Medulla oblongata (tissue), 1 donor: ENCODE measurements around the gene CFAP74.
A peak's percentile ranks its signal among the peaks of the same experiment; 100 is the strongest.

Source experiments
- DNase-seq: peaks from one replicate; pipeline ENCODE4 v3.0.0-alpha.2; 2015; ENCODE audit errors: extremely low spot score

Gene CFAP74

DNA sequence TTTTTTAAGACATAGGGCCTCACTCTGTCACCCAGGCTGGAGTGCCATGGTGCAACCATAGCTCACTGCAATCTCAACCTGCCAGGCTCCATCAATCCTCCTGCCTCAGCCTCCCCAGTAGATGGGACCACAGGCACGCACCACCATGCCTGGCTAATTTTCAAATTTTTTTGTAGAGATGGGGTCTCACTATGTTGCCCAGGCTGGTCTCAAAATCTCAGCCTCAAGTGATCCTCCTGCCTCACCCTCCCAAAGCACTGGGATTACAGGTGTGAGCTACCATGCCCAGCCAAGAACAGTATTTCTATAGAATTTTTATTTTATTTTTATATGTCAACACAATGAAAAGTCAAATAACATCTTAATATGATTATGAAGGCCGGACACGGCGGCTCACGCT is 123.6 kb downstream of the CFAP74 start:
- DNase-seq: no peak

DNA sequence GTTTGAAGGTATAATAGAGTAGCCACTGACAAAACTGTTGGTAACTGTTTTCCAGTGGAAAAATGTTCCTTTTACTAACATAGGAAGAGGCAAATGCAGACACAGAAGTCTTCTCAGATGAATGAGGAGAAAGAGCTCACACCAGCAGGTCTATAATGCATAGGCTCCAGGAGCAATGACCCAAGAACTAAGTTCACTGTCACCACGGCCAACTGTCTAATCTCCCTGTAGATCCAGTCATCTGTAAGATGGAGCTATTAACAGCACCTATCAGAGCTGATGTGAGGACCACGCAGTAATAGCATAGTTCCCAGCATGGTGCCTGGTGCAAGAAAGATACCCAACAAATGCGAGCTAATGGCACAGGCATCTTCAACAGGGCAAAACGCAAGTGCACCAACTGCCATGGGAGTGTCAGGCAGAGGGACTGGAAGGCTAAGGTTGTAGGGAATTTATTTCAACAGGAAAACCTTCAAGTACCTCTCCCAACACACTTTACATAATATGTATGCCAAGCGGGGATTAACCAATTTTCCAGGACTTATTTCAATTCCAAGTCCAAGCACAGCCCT is 125.6 kb downstream of the CFAP74 start:
- DNase-seq: no peak

DNA sequence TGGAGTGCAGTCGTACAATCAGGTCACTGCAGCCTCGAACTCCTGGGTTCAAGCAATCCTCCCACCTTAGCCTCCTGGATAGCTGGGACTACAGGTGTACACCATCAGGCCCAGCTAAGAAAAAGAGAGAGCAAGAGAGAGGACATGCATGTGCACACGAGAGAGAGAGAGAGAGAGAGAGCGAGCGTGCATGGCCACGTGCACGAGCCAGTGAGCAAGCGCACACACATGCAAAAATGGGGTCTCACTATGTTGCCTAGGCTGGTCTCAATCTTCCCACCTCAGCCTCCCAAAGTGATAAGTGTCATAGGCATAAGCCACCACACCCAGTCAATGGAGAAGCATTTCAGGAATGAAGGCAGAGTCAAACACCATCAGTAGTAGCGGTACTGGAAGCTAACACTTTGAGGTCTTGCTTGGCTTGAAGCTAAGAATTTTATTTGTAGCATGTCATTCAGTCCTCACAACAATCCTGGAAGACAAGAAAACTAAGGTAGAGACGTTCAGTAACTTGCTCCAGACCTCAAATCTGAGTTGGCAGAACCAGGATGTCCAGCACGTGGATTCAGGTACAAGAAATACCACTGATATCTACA is 127.2 kb downstream of the CFAP74 start:
- no peak for DNase-seq

DNA sequence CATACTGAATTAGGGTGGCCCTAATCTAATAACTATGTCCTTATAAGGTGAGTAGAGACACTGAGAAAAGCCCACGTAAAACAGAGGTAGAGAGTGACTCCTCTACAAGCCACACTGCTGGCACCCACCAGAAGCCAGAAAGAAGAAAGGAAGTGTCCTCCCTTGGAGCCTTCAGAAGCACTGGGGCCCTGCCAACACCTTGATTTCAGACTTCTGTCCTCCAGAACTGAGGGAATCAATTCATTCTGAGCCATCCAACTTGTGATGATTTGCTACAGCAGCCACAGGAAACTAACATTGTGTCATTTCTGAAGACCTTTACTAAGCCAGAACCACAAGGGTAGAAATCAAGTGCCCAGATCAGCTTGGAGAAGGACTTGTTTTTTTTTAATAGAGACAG is 127.7 kb downstream of the CFAP74 start:
- DNase-seq: no peak

DNA sequence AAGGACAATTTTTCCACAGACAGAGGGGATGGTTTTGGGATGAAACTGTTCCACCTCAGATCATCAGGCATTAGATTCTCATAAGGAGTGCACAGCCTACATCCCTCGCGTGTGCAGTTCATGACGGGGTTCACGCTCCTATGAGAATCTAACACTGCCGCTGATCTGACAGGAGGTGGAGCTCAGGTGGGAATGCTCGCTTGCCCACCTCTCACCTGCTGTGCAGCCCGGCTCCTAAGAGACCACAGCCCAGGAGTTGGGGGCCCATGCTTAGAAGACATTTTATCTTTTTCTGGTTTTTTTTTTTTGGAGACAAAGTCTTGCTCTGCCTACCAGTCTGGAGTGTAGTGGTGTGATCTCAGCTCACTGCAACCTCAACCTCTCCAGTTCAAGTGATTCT is 128.7 kb downstream of the CFAP74 start:
- DNase-seq: no peak

DNA sequence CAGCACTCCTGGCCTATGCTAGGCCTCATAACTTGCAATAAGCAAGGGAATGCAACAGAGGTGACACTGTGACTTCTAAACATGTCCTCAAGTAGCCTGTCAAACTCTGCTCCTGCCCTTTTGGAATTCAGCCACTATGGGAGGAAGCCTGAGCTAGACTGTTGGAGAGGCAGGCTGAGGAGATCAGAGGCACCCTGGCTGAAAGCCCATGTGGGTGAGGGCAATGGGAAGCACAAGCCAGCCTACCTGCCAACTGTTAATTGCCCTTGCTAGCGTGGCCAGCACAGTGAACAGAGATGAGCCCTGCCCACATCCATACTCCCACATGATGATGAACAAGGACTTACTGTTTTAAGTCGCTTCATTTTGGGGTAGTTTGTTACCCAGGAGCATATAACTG is 130.4 kb downstream of the CFAP74 start:
- peak; percentile 44 for DNase-seq

DNA sequence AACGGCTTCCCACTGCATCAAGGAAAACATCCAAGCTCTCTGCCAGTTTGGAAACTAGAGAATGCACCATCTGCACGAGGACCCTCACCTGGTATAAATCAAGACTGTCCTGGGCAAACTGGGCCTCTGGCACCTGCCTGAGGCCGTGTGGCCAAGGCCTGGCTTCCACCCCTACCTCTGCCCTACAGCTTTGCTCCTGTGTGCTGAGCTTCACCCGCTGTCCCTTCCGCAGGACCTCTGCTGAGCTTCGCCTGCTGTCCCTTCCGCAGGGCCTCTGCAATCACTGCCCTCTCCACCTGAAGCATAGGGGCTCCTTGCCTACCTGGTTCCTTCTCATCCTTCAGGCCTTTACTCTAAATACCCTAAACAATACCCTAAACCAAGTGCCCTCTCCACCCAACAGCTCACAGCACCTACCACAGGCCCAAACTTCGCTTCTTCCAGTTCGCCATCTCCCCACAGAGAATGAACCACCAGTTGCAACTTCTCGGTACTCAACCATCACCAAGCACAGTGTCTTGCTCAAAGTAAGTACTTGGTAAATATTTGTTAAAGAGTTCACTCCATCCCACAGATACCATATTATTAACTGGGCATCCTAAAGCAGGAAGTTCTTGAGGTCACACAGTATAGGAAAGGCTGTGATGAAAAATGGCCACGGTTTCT is 131.1 kb downstream of the CFAP74 start:
- DNase-seq: no peak
